ENCODE data around the gene TAF11.
A peak's percentile ranks its signal among the peaks of the same experiment; 100 is the strongest.
"Not testable (repeated sequence)": the region's sequence is repeated elsewhere in the genome, so short reads cannot be mapped to it uniquely, and the experiment has no call there.

Gene TAF11

GRCh38 chr6:34904990-34905613, 17.3 kb upstream of the TAF11 start:
- no peak for DNase-seq (ENCODE audit: low read depth)

DNA sequence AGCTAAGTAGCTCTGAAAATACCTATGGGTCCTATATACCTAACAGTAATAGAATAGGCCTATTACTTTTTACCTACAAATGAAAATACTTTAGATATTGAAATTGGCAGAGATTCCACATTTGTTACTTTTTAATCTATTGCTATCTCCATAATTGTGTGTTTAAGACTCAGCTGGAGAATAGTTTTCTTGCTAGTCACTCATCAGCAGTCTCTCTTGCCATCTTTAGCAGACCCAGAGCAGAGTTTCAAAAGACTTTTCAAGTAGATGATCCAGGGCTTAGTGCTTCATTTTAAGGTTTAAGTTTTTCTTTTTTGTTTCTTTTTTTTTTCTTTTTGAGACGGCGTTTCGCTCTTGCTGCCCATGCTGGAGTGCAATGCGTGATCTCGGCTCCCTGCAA, 14.1 kb upstream of the TAF11 start:
- no peak for DNase-seq (ENCODE audit: low read depth)

- DNase-seq (ENCODE audit: low read depth) = no peak
These were observed 12.6 kb upstream of the TAF11 start for GRCh38 chr6:34900321-34901031.

GRCh38 chr6:34899748-34900147, 11.9 kb upstream of the TAF11 start:
- not testable (repeated sequence) for DNase-seq (ENCODE audit: low read depth)

DNA sequence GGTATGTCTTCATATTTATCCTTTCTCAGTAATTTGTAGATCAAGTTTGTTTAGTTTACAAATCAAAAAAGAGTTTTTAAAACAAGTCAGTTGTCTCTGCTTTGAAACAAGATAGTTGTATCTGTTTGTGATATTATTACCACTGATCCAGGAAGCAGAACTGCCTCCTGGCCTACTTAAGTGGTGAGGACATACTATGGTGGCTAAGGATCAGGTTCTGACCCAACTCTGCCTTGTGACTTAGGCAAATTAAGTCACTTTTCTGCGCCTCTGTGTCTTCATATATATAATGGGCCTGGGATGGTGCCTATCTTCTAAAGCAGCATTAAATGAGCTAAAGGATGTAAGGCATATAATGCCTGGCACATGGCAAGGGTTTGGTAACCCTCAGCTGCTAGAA, 9.9 kb upstream of the TAF11 start:
- no peak for DNase-seq (ENCODE audit: low read depth)

- DNase-seq (ENCODE audit: low read depth) = no peak
These were observed 9.3 kb upstream of the TAF11 start for GRCh38 chr6:34897130-34897529.

- no peak for DNase-seq (ENCODE audit: low read depth)
These were observed 6.9 kb upstream of the TAF11 start for GRCh38 chr6:34894693-34895092.

DNA sequence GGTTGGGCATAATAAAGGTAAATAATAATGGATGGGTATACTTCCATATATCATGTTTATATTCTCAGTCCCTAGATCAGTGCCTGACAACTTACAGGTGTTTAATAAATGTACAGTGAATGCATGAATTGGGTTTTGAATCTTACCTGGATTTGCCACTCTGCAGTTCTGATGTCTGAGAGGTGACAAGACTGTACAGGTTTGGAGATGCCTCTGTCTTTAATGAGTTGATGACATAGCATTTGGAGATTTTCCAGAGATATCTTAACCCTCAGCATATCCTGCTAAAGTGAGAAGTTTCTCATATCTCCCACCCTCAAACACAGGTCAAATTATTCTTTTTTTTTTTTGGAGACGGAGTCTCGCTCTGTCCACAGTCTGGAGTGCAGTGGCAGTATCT, 3.5 kb upstream of the TAF11 start:
- no peak for DNase-seq (ENCODE audit: low read depth)

DNA sequence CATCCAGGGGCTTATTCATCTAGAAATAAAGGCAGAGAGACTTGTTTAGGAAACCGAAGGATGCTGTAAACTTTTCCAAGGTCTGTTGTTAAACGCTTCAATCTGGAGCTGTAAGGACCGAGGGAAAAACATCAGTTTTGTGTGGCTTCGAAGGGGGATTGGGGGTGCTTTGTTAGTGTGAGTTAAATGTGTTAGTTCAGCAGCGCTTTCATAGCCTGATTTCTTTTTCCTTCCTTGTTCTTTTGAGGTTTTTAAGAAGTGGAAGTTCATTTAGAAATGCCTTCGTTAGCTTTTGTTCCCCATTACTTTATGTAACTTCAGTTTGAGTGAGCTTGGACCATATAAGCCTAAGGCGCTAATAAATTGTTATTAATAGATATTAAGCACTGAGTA, 2.7 kb upstream of the TAF11 start:
- DNase-seq (ENCODE audit: low read depth) = no peak

- DNase-seq (ENCODE audit: low read depth) = peak; percentile 85
These were observed 1.2 kb upstream of the TAF11 start, which contains the start of gene ANKS1A for GRCh38 chr6:34888874-34889555. Gene ANKS1A, plus strand, starts transcription at chr6:34889255. Its CDS starts 148 bp downstream, at chr6:34889403.

- DNase-seq (ENCODE audit: low read depth) = no peak
These were observed 643 bp upstream of the TAF11 start for GRCh38 chr6:34888514-34888856.

DNA sequence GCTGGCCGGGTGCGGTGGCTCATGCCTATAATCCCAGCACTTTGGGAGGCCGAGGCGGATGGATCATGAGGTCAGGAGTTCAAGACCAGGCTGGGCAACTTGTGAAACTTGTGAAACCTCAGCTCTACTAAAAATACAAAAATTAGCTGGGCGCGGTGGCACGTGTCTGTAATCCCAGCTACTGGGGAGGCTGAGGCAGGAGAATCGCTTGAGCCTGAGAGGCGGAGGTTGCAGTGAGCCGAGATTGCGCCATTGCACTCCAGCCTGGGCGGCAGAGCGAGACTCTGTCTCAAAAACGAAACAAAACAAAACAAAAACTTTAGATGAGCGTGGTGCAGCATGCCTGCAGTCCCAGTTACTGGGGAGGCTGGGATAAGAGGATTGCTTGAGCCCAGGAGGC, 2.0 kb downstream of the TAF11 start:
- DNase-seq (ENCODE audit: low read depth) = not testable (repeated sequence)

GRCh38 chr6:34884996-34885395, 2.8 kb downstream of the TAF11 start:
- no peak for DNase-seq (ENCODE audit: low read depth)

GRCh38 chr6:34884073-34884472, 3.8 kb downstream of the TAF11 start:
- DNase-seq (ENCODE audit: low read depth) = not testable (repeated sequence)

DNA sequence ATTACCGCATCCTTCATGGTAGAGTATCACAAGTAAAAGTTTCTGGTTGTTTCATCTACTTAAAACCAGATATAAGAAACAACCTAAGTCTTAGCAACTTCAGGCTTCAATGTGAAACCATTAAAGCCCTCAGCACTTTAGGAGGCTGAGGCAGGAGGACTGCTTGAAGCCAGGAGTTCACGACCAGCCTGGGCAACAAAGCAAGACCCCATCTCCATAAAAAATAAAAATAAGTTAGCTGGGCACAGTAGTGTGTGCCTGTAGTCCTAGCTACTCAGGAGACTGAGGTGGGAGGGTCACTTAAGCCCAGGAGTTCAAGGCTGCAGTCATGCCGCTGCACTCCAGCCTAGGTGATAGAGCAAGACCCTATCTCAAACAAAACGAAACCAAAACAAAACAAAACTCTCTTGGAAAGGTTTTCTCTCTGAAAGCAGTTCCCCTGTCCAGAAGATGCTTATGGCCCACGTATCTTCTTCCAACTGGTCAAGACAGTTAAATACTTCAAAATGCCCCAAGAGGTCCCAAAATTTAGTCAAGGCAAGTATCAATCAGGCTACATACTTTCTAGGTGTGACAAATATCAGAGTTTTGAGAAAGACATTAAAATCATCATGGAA, 9.9 kb downstream of the TAF11 start:
- no peak for DNase-seq (ENCODE audit: low read depth)

DNA sequence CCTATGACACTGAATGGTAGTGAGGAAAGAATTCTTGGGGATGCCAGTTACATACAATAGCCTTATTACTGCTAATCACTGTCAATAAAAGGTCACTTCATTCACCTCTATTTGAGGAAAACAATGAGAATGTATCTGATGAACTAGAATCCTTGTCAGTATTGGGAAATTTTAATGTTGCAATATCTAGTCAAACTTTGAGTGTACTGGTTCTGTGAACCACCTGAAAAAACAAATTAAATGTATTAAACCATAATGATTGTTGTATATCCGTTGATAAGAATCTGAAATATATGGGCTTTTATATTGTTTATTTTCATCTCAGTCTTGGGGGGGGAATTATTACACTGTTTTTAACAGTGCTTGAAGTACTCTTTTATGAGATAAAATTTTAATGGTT, 10.6 kb downstream of the TAF11 start:
- no peak for DNase-seq (ENCODE audit: low read depth)

- DNase-seq (ENCODE audit: low read depth) = no peak
These were observed 11.4 kb downstream of the TAF11 start for GRCh38 chr6:34876472-34876871.

DNA sequence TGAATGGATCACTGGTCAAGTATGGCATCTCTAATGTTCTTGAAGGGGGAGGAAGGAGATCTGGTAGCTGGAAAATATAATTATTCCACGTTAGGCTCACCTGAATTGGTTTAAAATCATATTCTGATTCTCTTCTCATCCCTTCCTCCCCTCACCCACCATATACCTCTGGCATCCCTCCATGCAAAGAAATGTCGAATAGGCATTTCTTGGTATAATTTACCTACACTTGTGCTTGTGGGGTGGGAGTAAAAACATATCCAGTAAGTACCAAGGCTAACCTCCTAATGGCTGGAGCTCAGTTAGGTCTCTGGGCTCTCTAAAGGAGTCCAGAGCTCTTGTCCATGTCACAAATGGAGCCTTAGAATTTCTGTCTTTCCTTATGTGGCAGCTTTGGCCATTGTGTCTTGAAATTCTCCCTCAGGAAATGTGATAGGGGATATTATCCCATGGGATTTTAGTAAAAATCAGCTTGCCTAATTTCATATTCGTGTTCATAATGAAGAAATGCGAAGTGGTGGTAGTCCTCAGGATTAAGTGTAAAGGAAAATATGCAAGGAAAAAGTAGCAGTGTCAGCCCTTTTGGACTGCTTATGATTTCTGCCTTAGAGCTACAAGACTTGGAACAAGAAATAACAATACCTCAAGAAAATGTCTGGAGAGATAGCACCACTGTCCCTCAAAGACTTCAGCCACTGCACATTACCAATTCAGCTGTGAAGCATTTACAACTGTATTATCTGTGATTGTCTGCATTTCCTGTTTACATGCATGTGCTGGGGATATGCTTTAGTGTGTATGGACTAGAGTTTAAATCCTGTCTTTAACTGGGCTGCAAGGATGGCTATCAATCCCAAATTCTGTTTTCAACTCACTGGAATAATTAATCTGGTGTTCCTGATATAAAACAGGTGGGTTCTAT, 12.3 kb downstream of the TAF11 start:
- DNase-seq (ENCODE audit: low read depth) = no peak

DNA sequence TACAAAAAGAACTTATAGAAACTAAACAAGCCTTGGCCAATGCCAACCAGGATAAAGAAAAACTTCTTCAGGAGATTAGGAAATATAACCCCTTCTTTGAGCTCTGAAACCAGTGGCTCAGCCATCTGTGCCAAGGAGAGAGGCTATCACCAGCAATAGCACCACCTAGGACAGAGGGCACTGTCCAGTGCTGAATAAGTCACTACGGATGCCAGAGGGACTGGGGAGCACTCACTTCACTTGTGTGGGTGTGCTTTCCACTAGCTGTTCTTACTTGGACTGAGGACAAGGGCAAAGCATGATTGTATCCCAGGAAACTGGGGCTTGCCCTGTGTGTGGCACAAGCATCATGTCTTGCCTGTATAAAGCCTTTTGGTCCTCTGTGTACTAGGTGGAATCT, 15.5 kb downstream of the TAF11 start:
- no peak for DNase-seq (ENCODE audit: low read depth)

DNA sequence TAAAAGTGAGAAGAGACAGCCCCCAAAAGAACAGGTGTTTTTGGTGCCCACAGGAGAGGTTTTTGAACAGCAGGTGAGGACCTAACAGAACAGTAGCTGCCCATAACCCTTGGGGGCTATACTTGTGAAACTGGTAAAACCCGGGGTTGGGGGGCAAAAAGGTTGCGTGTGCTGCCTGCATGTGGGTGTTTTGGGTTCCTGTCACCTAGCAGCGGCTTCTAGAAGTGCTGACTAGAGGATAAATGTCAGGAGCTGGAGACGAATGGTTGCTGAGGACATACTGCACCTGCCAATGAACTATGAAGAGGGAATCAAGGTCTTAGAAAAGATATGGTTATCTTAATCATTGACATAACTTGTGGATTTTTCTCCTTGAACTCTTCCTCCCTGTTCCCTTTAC, 16.0 kb downstream of the TAF11 start:
- no peak for DNase-seq (ENCODE audit: low read depth)

DNA sequence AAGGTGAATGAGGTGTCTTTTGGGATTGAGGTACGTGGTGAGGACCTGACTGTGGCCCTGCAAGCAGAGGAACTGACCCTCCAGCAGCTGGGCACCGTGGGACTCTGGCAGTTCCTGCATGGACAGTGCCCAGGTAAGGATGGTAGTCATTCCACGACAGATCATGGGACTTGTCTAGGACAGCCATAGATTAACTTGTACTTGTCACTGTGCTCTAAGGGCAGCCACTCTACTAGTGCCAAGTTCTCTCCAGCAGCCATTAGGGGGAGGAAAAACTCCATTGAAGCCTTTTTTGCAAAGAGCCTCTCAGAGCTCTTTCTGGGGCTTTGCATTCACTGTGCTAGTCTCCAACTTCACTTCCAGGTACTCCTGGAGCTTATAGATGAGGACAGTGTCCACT, 20.4 kb downstream of the TAF11 start:
- no peak for DNase-seq (ENCODE audit: low read depth)

DNA sequence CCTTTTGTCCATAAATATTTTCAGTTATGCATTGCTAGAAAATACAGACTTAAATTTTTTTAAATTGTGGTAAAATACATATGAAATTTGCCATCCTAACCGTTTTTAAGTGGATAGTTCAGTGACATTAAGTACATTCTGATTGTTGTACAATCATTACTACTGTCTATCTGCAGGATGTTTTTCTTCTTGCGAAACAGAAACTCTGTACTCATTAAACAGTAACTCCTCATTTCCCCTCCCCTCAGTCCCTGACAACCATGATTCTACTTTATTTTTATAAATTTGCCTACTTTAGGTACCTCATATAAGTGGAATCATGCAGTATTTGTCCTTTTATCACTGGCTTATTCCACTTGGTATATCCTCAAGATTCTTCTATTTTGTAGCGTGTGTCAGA, 21.3 kb downstream of the TAF11 start:
- no peak for DNase-seq (ENCODE audit: low read depth)
